ENCODE data around the gene NBPF20.
"Not testable (repeated sequence)": the region's sequence is repeated elsewhere in the genome, so short reads cannot be mapped to it uniquely, and the experiment has no call there.

- TF ChIP-seq CTCF (IDR thresholded peaks at IDR 0.05 in 4 of 5, conservative IDR thresholded peaks at IDR 0.05 in 1 of 5); POLR2A (IDR thresholded peaks at IDR 0.05): not testable (repeated sequence)
These were observed 46.0 kb upstream of the NBPF20 start for GRCh38 chr1:145471365-145471764.
